Hematopoietic multipotent progenitor cell treated with erythropoietin and hydrocortisone succinate and interleukin-3 and kit ligand, for 15 days (in vitro differentiated cells): Measurements from ENCODE around the gene RNF227.
A peak's percentile ranks its signal among the peaks of the same experiment; 100 is the strongest.

Experiments used
- DNase-seq: peaks from one replicate; pipeline ENCODE4 v3.0.0-alpha.2; 2015; ENCODE audit warnings: low spot score

RNF227 gene

DNA sequence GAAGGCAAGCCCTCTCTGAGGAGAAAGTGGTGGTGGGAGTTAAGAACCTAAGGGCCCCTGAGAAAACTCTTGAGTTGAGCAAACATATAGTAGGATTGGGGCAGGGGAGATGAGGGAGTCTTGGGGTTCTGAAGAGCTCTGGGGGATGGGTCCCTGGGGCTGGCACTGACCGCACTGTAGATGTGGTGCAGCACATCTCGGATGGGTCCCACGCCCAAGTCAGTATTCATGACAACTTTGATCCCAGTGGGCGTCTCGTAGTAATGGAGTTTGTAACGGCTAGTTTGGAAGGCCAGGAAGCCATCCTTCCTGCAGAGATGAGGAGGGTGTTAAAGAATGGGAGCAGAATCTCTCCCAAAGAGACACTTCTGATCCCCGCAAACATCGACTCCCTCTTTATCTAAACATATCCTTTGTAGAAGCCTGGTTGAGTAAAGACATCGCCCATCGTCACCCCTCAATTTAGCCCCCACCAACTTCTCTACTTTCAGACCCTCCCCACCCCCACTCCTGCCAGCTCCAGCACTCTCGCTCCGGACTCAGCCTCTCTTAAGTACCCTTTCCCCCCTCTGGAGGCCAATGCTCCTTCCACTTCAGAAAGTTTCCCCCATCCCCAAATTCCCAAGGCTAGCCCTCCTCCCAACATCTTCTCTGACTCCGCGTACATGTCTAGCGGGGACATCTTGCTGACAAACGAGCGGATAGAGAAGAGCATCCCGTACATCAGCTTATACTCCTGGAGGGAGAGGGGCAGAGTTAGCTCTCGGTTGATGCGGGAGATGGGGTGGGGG lies 14.9 kb upstream of the RNF227 start:
- no peak for DNase-seq

DNA sequence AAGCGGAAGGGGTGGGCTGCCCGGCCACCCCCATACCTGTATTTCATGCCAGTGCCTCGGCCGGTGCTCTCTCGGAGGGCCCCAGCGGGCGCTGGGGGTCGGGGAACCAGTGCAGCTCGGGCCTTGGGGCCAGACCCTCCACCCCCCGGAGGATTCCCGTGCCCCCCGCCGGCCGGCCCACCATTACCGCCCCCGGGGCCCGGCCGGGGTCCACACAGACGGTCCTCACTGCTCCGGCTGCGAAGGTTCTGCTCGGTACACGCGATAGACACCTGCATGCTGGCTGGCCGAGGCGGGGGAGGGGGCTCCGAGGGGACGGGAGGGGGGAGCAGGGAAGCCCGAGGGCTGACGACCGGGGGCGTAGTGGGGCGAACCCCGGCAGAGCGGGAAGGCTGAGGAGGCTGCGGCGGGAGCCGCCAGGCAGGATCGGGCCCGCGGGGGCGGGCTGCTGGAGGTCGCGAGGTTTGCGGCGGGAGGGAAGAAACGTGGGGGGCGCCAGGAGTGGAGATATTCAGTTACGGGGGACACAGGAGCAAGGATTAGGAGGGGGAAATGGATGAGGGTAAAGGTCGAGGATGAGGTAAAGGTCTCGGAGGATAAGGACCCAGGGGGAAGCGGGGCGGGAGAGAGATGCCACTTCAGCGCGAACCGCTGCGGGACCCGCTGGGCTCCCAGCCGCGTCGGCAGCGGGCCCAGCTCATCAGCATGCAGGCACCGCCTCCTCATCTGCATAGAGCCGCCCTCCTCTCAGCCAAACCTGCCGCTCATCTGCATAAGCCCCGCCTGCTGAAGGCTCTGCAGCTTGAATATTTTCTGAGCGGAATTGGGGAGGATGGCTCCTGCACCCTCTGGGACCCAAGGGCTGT lies 13.3 kb upstream of the RNF227 start, which contains the start of gene KCNAB3:
Gene KCNAB3, minus strand, starts transcription at position 699 of the 866 bp plus-strand sequence. Its CDS starts 421 bp downstream, at position 278.
- DNase-seq: peak; percentile 31

DNA sequence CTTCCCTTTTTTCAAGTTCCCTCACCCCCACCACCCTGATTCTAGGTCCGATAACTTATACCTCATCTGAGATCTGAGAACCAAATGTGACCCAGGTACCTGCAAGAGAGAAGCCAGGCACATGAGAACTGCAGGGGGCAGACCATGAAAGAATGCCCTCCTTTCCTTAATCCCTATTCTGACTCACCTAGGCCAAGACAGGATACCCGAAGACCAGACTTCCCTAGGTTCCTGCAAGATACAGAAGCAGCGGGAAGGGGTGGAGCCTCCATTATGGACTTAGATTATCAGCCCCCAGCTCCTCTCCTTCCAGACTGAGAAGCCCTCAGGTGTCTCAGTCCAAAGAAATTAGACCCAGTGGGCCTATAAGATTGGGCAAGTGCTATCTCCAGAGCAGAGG lies 11.5 kb upstream of the RNF227 start:
- DNase-seq: no peak

DNA sequence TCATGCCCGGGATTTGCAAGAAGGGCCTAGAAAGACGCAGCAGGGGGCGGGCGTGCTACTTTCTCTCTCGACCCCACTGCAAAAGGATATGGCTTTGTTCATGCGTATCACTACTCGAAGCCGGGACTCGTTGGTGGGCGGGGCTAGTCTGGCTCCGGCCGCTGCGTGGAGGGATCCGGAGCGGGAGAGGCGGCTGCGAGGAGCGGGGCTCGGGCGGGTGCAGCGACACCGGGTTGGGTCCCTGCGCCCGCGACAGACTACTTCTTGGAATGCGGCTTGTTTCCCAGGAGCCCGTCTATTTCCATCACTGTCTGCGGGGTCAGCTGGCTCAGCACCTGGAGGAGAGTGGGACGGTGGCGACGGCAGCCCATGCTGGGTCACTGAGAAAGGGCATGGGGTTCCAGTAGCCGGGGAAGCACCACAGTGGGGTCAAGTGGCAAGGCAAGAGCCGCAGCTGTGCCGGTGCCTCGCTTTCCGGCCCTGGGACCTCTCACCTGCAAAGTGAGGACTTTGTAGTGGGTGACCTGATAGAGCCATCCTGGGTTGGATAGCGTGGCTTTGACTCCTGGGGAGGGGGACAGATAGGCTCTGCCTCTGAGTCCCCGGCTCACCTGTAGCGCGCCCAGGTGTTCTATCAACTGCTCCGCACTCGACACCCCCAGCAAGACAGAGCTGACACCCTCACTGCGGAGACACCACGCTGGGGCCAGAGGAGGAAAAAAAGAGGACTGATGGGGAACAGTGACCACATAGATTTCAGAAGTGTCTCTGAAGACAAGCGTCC lies 6.9 kb upstream of the RNF227 start:
- peak; percentile 76 for DNase-seq

DNA sequence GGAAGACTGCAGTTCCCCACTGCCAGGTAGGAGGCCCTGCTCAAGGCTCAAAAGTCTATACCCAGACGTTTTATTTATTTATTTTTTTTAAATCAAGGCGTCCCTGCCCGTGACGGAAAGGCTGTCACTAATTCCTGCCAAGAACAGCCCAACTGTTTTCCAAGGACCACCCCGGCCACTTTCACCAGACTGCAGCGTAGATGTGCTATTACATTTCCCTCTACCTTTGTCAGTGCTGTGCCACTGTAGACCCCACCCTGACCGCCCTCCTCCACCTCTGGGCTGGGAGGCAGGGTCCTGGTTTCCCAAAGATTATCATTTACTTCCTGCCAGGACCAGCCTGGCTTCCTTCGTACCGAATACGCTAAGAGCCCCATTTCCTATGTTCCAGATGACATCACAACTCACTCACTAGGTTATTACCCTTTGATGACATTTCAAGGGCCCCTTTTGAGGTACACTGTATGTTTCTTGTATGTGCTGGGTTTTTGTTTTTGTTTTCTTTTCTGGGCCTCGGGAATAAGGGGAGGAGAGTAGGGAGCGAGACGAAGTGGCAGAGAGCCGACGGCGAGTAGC lies 6.3 kb upstream of the RNF227 start:
- DNase-seq: no peak

DNA sequence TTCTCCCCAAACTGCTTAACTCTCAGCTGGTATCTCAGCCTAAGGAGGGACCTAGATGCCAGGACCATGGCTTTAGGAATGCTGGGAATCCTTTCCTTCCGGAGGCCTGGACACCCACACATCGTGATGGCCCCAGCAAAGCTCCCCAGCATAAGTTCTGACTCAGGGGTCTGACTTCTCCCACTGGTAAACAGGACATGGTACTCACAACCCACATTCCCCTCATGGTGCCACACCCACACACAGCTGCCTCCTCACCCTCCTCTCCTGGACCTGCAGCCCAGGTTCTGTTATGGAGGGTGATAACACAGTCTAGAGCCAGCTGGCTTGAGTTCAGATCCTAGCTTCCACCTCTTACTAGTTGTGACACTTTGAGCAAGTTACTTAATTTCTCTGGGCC lies 719 bp upstream of the RNF227 start:
- DNase-seq: peak; percentile 69

DNA sequence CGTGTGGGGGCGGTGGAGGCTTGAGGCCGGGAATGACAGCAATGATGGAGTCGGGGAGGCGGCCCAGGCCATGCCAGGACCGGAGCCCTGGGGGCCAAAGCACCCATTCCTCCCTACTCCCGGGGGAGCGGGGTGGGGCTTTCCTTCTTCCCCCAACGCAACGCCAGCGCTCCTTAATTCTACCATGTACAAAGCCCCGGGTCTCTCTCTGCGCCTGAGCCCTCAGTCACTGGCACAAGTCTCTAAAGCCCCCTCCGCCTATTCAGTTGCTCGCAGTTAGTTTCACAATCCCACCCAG lies 245 bp upstream of the RNF227 start:
- no peak for DNase-seq

DNA sequence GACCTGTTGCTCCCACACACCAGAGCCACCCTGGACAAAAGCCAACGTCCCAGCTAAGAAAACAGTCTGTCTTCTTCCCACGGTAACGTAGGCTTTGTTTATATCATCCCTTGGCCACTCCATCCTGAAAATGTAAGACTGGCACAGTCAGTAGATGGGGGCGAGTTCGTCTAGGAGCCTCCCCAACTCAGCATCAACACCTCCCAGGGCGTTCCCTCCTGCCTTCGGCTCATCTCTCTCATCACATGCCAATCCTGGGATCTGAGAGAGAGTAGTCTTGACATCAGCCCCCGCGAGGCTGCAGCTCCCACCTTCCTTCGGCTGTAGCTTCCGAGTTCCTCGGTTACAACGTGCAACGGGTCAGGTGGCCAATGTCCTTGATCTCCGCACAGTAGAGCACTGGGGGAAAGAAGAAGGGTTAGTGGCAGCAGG lies 894 bp downstream of the RNF227 start:
- DNase-seq: peak; percentile 51

DNA sequence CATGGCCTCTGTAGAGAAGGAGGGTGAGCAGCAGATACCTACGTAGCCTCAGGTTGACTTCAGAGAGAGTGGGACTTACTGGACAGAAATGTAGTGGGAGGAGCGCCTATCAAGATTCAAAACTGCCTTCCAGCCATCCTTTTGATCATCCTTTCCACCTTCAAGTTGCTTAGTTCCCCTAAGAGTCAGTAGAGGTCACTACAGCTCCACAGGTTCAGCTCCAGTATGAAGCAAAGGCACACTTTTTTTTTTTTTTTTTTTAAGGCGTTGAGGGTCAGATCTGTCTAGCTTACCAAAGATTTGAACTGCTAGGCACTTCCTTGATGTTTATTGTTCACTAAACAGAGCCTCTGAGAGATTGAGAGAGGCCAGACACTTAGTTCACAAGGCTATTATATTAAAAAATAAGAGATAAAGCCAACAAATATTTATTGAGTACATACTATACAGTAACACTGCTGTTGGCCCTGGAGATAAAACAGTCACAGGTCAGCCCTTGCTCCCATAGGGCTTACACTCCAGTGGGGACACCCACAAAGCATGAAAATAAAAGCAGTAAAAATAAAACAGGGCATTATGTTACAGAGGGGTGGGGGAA lies 3.1 kb downstream of the RNF227 start:
- peak; percentile 83 for DNase-seq

DNA sequence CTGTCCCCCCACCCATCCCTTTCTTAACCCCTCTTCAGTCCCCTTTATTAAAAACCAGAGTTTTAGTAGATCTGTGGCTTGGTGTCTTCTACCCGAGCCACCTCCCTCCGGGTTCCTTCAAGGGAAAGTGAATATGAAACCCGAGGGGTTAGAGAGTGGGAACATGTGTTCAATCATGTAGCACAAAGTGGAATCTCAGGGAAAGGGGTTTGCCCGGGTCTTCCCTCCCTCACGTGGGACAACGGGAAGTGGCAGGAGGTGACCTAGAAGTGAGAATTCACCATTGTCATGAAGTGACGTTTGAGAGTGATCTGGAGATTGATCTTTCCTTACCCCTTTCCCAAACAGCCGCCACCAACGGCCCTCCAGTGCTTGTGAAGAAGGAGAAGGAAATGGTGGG lies 5.0 kb downstream of the RNF227 start:
- DNase-seq: no peak

DNA sequence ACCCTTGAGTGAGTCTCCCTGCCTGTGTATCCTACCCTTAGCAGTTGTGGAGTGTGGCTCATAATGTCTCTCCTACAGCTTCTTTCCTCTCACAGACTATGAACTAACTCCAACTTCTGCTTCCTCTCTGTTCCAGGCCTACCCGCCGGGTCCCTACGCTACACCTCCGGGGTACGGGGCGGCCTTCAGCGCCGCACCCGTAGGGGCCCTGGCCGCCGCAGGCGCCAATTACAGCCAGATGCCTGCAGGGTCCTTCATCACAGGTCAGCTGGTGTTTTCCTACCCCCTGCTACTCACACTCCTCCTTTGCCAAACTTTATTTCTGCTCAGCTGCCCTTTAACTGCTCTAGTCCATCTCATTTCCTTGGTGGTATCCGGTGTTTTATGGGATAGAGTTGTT lies 5.4 kb downstream of the RNF227 start:
- no peak for DNase-seq

DNA sequence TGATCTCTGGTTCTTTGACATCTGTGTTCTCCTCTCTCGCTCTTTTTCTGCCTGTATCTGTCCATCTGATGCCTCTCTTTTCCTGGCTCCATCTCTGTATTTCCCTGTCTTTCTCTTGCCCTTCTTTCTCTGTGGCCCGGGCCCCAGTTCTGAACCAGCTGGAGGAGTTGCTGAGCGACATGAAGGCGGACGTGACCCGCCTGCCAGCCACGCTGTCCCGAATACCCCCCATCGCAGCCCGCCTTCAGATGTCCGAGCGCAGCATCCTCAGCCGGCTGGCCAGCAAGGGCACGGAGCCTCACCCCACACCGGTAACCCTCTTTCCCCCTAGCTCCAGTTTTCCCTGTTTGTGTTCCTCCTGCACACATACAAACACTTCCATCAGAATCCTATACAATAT lies 5.8 kb downstream of the RNF227 start:
- no peak for DNase-seq

DNA sequence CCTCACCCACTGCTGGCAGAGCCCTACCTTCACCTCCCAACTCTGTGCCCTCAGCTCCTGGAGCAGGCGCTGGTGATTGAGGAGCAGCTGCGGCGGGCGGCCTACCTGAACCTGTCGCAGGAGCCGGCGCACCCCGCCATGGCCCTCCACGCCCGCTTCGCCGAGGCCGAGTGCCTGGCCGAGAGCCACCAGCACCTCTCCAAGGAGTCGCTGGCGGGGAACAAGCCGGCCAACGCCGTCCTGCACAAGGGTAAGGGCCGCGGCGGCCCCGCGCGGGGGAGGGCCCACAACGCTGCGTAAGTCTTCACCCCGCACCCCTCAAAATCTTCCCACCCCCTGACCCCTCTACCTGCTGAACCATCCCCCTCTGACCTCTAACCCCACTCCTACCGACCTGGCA lies 7.0 kb downstream of the RNF227 start:
- no peak for DNase-seq

DNA sequence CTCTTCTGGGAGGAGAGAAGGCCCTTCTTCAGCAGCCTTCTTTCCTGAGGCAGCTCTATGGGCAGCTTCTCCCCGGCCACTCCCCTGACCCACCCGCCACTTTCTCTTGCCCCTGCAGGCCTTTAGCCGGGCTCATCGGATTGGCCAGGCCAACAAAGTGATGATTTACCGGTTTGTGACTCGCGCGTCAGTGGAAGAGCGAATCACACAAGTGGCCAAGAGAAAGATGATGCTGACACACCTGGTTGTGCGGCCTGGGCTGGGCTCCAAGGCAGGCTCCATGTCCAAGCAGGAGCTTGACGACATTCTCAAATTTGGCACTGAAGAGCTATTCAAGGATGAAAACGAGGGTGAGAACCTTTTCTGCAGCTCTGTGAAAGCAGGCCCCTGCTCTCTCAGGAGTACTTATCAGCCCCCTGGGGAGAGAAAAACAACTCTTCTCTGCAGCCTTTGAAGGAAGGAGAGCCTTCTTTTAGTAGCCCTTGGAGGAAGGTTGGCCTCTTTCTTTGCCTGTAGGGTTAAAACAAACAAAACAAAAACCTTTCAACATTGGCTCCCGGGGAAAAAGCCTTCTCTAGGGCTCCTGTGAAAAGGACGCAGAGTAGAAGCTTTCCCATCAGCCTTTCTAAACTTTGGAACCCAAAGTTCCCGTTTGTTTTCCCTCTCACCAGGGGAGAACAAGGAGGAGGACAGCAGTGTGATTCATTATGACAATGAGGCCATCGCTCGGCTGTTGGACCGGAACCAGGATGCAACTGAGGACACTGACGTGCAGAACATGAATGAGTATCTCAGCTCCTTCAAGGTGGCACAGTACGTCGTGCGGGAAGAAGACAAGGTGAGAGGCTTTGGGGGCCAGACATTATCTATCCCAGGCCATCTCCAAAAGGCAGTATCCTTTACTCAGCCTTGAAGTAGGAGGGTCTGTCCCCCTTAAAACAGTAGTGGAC lies 12.7 kb downstream of the RNF227 start:
- no peak for DNase-seq

DNA sequence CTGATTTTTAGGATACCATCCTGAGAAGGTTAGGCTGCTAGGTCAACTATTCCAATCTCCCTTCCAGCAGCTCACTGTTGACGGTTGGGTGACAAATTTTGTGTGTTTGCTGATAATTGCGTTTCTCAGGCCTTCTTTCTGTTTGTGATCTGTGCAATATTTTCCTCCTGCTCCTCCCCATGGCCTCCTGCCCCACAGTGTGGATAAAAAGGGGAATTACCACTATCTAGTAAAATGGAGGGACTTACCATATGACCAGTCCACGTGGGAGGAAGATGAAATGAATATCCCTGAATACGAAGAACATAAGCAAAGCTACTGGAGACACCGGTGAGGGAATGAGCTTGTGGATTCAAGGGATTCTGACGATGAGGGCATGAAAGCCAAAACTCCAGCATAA lies 18.3 kb downstream of the RNF227 start:
- DNase-seq: peak; percentile 41

DNA sequence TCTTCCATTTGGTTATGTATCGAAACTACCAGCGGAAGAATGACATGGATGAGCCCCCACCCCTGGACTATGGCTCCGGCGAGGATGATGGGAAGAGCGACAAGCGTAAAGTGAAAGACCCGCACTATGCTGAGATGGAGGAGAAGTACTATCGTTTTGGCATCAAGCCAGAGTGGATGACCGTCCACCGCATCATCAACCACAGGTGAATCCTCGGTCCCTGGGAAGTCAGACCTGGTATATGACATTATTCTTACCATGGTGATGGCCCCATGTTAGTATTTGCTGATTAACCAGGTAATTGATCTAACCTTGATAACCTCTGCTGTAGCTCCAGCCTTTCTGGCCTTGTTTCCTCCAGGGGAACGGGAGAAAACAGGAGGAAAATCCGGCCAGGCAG lies 19.0 kb downstream of the RNF227 start:
- DNase-seq: no peak

DNA sequence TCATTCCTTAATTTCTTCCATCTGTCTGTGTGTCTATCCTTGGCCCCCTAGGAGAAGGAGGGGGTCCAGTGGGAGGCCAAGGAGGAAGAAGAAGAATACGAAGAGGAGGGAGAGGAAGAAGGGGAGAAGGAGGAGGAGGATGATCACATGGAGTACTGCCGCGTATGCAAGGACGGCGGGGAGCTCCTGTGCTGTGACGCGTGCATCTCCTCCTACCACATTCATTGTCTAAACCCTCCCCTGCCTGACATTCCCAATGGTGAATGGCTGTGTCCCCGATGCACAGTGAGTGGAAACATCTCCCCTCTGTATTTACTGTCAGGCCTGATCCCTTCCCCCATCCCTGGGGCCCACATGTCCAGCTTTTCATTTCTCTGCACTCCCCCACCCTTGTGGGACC lies 21.2 kb downstream of the RNF227 start:
- no peak for DNase-seq

DNA sequence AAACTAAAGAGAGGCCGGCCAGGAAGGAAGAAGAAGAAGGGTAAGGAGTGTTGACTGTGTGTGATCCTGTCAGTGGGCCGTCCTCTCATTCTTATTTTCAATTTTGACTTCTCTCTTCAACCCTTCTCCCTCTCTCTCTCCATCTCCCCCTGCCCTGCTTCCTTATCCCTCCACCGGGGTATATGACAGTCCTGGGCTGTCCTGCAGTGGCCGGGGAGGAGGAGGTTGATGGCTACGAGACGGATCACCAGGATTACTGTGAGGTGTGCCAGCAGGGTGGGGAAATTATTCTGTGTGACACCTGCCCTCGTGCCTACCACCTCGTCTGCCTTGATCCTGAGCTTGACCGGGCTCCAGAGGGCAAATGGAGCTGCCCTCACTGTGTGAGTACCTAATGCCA lies 21.9 kb downstream of the RNF227 start:
- DNase-seq: no peak

DNA sequence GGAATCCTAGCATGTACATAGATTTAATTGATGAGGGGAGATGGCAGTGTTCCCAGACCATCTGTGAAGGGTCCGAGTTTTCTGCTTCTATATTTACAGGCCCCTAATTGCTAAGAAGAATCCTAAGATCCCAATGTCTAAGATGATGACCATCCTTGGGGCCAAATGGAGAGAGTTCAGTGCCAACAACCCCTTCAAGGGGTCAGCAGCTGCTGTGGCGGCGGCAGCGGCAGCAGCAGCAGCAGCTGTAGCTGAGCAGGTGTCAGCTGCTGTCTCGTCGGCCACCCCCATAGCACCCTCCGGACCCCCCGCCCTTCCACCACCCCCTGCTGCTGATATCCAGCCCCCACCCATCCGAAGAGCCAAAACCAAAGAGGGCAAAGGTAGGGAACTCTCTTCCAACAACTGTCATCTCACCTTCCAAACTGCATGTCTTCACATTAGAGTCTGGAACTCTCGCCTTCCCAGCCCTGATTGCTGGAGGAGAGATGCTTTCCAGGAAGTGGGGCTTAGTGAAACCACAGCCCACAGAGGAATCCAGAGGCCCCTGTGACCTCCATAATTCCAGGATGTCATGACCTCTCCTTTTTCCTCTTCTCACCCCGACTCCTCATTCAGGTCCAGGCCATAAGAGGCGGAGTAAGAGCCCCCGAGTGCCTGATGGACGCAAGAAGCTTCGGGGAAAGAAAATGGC lies 22.8 kb downstream of the RNF227 start:
- no peak for DNase-seq
